Skeletal muscle tissue (tissue), 4 donors: Measurements from ENCODE around the gene XYLB. TPM values are rescaled to one million over a fixed set of nuclear protein-coding genes. Genes with fewer than 3 reads are reported as not detected.
"Not testable (repeated sequence)": the region's sequence is repeated elsewhere in the genome, so short reads cannot be mapped to it uniquely, and the experiment has no call there.

Source experiments
- H3K27ac ChIP-seq: one replicate; pipeline ENCODE4 v1.7.0; 2013; ENCODE audit warnings: mild to moderate bottlenecking, low read depth, low read length, inconsistent platforms
- H3K27me3 ChIP-seq, 3 donors: one replicate each; pipeline ENCODE4 v1.7.0; 2013; ENCODE audit warnings: low read length in 3 of 3; ENCODE audit not compliant: control insufficient read depth in 3 of 3, insufficient read depth in 3 of 3
- H3K36me3 ChIP-seq, 3 donors: one replicate each; pipeline ENCODE4 v1.7.0; 2013; ENCODE audit warnings: low read length in 3 of 3; ENCODE audit not compliant: control insufficient read depth in 3 of 3, insufficient read depth in 3 of 3
- H3K4me1 ChIP-seq, 3 donors: one replicate each; pipeline ENCODE4 v1.7.0; 2013; ENCODE audit warnings: low read length in 3 of 3, mild to moderate bottlenecking in 3 of 3; ENCODE audit not compliant: control insufficient read depth in 3 of 3, insufficient read depth in 3 of 3
- H3K4me3 ChIP-seq, 3 donors: one replicate each; pipeline ENCODE4 v1.7.0; 2013; ENCODE audit warnings: low read length in 3 of 3
- H3K9ac ChIP-seq, 3 donors: one replicate each; pipeline ENCODE4 v1.7.0; 2013; ENCODE audit warnings: low read length in 3 of 3, mild to moderate bottlenecking in 3 of 3, moderate library complexity in 2 of 3, low read depth in 1 of 3
- H3K9me3 ChIP-seq, 3 donors: one replicate each; pipeline ENCODE4 v1.7.0; 2013; ENCODE audit warnings: low read length in 3 of 3; ENCODE audit not compliant: control insufficient read depth in 3 of 3
- total RNA-seq: library from RNA; depleted of rRNA; stranded (reverse); fragments of >200 nt; gene quantifications from one replicate; pipeline ENCODE4 v1.2.3, GENCODE V29; 2014
- donor health status: Osteomylitis.

The XYLB gene
- 7.3 TPM for total RNA-seq

- H3K4me3 ChIP-seq: peak within 1 kb of the TSS; percentile 66 to 89 (median 88)
- H3K36me3 ChIP-seq: peaks cover 0 to 6% (median 0%) of the 10 kb centered on the region in 3 donors
- H3K9ac ChIP-seq: peak within 1 kb of the TSS; percentile 67 to 82 (median 70)
- H3K4me1 ChIP-seq: peaks cover 3 to 17% (median 3%) of the 10 kb centered on the region in 3 donors
- no peaks in the 10 kb centered on the region for H3K27me3 ChIP-seq
- no peaks in the 10 kb centered on the region for H3K9me3 ChIP-seq
- H3K27ac ChIP-seq: no peak within 1 kb of the TSS
These were observed at the start of gene XYLB for GRCh38 chr3:38346587-38347410. TSS of gene XYLB (plus strand) at chr3:38346785. CDS start at chr3:38346869, 84 bp downstream.

DNA sequence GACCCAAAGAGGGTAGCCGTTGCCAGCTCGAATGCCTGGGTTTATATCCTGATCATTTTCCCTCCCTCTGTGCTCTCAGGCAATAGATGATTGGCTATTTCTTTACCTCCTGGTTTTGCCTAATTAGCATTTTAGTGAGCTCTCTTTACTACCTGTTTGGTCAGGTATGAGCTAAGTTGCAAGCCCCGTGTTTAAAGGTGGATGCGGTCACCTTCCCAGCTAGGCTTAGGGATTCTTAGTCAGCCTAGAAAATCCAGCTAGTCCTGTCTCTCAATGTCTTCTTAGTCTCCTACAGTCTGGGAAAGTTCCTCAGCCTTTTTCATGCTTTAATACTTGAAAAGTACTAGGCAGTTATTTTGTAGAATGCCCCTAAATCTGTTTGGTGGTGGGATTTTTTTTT lies 49.5 kb upstream of the XYLB start:
- H3K9me3 ChIP-seq, H3K9ac ChIP-seq, H3K4me3 ChIP-seq, H3K4me1 ChIP-seq, H3K27ac ChIP-seq, H3K27me3 ChIP-seq, H3K36me3 ChIP-seq: not testable (repeated sequence)

- Histone ChIP-seq H3K9ac (no peak overlapping the region), H3K4me3 (no peak overlapping the region), H3K27me3 (no peaks in the 10 kb centered on the region), H3K4me1 (no peaks in the 10 kb centered on the region), H3K9me3 (no peaks in the 10 kb centered on the region), H3K27ac (no peak overlapping the region), H3K36me3 (no peaks in the 10 kb centered on the region)
These were observed 49.0 kb upstream of the XYLB start for GRCh38 chr3:38297537-38297936.

GRCh38 chr3:38297947-38298711 lies 48.5 kb upstream of the XYLB start:
- Histone ChIP-seq H3K4me3 (no peak overlapping the region), H3K9ac (no peak overlapping the region)

GRCh38 chr3:38306941-38307340 lies 39.6 kb upstream of the XYLB start:
- no peaks in the 10 kb centered on the region for H3K9me3 ChIP-seq
- no peaks in the 10 kb centered on the region for H3K4me1 ChIP-seq
- H3K9ac ChIP-seq: no peak overlapping the region
- H3K27me3 ChIP-seq: no peaks in the 10 kb centered on the region
- H3K36me3 ChIP-seq: no peaks in the 10 kb centered on the region
- no peak overlapping the region for H3K4me3 ChIP-seq
- H3K27ac ChIP-seq: no peak overlapping the region

More at GRCh38 chr3:38297947-38298711, 48.5 kb upstream of the XYLB start:
- Histone ChIP-seq H3K4me1 (no peaks in the 10 kb centered on the region), H3K9me3 (no peaks in the 10 kb centered on the region), H3K36me3 (no peaks in the 10 kb centered on the region), H3K27me3 (no peaks in the 10 kb centered on the region), H3K27ac (no peak overlapping the region)

GRCh38 chr3:38307599-38307998 lies 39.0 kb upstream of the XYLB start:
- H3K9ac ChIP-seq: no peak overlapping the region
- no peaks in the 10 kb centered on the region for H3K4me1 ChIP-seq
- no peak overlapping the region for H3K27ac ChIP-seq
- H3K27me3 ChIP-seq: no peaks in the 10 kb centered on the region
- H3K9me3 ChIP-seq: no peaks in the 10 kb centered on the region
- no peaks in the 10 kb centered on the region for H3K36me3 ChIP-seq
- no peak overlapping the region for H3K4me3 ChIP-seq

DNA sequence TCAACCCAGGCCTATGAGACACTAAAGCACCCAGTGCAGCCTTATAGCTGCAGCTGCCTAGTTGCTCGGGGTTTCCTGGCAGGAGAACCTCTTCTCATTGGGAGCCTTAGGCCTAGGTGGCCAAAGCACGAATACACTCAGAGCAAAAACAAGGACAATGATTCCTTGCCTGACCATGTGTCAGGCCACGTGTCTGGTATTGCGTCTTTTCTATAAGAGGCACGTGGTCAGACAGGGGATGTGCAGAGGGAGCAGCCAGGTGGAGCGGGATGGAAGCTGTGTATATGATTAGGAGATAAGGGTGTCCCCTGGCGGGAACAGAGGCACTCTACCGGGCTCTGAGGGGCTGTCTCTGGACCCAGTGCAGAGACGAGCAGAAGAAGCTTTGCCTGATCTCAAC lies 38.1 kb upstream of the XYLB start:
- H3K9ac ChIP-seq: no peak overlapping the region
- H3K27ac ChIP-seq: no peak overlapping the region
- no peaks in the 10 kb centered on the region for H3K27me3 ChIP-seq
- H3K4me3 ChIP-seq: no peak overlapping the region
- no peaks in the 10 kb centered on the region for H3K36me3 ChIP-seq
- H3K4me1 ChIP-seq: peaks cover 0 to 3% (median 0%) of the 10 kb centered on the region in 3 donors
- no peaks in the 10 kb centered on the region for H3K9me3 ChIP-seq

- no peaks in the 10 kb centered on the region for H3K9me3 ChIP-seq
- H3K9ac ChIP-seq: no peak overlapping the region
- no peaks in the 10 kb centered on the region for H3K36me3 ChIP-seq
- H3K4me1 ChIP-seq: peaks cover 0 to 3% (median 0%) of the 10 kb centered on the region in 3 donors
- no peak overlapping the region for H3K27ac ChIP-seq
- H3K4me3 ChIP-seq: no peak overlapping the region
- H3K27me3 ChIP-seq: no peaks in the 10 kb centered on the region
These were observed 35.1 kb upstream of the XYLB start for GRCh38 chr3:38311476-38311875.

DNA sequence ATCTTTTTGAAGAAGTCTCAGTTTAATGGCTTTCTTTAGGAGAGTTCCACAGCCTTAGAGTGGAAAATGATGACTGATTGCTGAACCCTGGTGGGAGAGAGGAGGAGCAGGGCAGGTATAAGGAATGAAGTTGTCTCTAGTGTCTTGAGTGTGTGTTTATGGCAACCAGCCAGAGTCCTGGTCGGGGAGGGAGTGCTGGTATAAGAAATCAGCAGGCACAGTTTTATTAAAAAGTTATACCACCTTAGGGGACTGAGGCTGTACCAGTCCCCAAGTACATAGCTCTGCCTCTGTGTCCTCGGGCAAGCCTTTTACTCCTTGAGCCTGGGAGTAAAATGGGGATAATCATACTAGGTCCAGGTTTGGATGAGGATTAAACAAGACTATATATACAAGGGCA lies 34.6 kb upstream of the XYLB start:
- H3K4me3 ChIP-seq: no peak overlapping the region
- no peak overlapping the region for H3K27ac ChIP-seq
- H3K27me3 ChIP-seq: no peaks in the 10 kb centered on the region
- no peak overlapping the region for H3K9ac ChIP-seq
- no peaks in the 10 kb centered on the region for H3K9me3 ChIP-seq
- H3K4me1 ChIP-seq: peaks cover 0 to 3% (median 0%) of the 10 kb centered on the region in 3 donors
- no peaks in the 10 kb centered on the region for H3K36me3 ChIP-seq

DNA sequence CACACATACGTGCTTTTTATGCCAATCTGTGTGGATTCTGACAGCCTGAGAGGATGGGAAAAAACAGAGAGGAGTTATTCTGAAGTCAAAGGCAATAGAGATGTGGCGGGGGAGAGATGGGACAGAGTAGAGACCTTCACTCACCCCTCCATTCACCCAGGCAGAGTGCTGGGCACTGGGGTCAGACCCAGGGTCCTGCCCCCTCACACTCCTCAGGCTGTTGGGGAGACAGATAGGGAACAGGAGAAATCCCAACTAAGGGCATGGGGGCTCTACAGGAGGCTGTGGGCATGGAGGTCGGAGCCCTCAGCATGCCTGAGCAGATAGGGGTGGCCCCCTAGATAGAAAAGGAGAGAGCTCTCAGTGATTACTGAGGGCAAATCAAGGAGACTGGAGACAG lies 34.2 kb upstream of the XYLB start:
- H3K27ac ChIP-seq: no peak overlapping the region
- no peaks in the 10 kb centered on the region for H3K27me3 ChIP-seq
- H3K4me3 ChIP-seq: no peak overlapping the region
- H3K9me3 ChIP-seq: no peaks in the 10 kb centered on the region
- no peak overlapping the region for H3K9ac ChIP-seq
- peaks cover 0 to 3% (median 0%) of the 10 kb centered on the region in 3 donors for H3K4me1 ChIP-seq
- no peaks in the 10 kb centered on the region for H3K36me3 ChIP-seq
